ENCODE data around the gene SLC26A1.
"Not testable (repeated sequence)": the region's sequence is repeated elsewhere in the genome, so short reads cannot be mapped to it uniquely, and the experiment has no call there.

The SLC26A1 gene

DNA sequence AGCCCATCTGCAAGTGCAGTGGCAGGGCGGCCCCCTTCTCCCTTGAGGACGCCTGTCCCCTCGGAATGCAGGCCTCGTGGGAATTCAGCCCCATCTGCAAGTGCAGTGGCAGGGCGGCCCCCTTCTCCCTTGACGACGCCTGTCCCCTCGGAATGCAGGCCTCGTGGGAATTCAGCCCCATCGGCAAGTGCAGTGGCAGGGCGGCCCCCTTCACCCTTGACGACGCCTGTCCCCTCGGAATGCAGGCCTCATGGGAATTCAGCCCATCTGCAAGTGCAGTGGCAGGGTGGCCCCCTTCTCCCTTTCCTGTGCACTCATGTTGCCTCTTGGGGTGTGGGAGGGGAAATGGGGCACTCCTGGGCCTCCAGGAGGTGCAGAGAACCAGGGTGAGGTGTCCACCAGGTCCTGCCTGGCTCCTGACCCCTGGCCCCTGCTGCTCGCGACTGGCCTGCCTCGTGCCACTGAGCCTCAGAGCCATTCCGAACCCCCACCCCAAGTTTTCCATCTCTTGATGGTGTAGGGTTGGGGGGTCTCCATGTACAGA lies 6.8 kb upstream of the SLC26A1 start:
- DNase-seq (ENCODE audit: extremely low read depth, insufficient read length): no peak
- TF ChIP-seq, protein P1, sequence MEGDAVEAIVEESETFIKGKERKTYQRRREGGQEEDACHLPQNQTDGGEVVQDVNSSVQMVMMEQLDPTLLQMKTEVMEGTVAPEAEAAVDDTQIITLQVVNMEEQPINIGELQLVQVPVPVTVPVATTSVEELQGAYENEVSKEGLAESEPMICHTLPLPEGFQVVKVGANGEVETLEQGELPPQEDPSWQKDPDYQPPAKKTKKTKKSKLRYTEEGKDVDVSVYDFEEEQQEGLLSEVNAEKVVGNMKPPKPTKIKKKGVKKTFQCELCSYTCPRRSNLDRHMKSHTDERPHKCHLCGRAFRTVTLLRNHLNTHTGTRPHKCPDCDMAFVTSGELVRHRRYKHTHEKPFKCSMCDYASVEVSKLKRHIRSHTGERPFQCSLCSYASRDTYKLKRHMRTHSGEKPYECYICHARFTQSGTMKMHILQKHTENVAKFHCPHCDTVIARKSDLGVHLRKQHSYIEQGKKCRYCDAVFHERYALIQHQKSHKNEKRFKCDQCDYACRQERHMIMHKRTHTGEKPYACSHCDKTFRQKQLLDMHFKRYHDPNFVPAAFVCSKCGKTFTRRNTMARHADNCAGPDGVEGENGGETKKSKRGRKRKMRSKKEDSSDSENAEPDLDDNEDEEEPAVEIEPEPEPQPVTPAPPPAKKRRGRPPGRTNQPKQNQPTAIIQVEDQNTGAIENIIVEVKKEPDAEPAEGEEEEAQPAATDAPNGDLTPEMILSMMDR (IDR thresholded peaks at IDR 0.05; ENCODE audit: insufficient read depth, low read length, poor library complexity, severe bottlenecking): no peak
- H3K27me3 ChIP-seq (replicated peaks; ENCODE audit: control insufficient read depth, insufficient read depth, low read length): peaks cover 5% of the 10 kb centered on the region
- H3K36me3 ChIP-seq (ENCODE audit: control insufficient read depth, insufficient read depth, low read length): no peaks in the 10 kb centered on the region
- no peak overlapping the region for H3K4me3 ChIP-seq (replicated peaks; ENCODE audit: low read depth, low read length)

DNA sequence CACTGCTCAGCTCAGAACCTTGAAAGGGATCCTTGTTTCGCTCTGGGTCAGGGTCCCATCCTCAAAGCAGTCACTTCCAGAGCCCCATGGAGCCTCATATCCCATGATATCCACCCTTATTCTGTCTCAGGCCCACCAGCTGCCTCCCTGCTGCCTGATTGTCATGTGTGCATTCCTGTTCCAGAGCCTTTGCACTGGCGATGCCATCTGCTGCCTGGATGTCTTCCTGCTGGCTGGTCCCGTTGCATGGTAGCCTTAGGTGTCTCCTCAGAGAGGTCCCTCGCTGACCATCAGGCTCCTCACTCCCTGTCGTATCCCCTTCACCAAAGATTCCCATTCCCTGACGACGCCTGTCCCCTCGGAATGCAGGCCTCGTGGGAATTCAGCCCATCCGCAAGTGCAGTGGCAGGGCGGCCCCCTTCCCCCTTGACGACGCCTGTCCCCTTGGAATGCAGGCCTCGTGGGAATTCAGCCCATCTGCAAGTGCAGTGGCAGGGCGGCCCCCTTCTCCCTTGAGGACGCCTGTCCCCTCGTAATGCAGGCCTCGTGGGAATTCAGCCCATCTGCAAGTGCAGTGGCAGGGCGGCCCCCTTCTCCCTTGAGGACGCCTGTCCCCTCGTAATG lies 6.1 kb upstream of the SLC26A1 start:
- DNase-seq (ENCODE audit: extremely low read depth, insufficient read length); H3K4me3 ChIP-seq (replicated peaks; ENCODE audit: low read depth, low read length); H3K36me3 ChIP-seq (ENCODE audit: control insufficient read depth, insufficient read depth, low read length); H3K27me3 ChIP-seq (replicated peaks; ENCODE audit: control insufficient read depth, insufficient read depth, low read length): not testable (repeated sequence)

DNA sequence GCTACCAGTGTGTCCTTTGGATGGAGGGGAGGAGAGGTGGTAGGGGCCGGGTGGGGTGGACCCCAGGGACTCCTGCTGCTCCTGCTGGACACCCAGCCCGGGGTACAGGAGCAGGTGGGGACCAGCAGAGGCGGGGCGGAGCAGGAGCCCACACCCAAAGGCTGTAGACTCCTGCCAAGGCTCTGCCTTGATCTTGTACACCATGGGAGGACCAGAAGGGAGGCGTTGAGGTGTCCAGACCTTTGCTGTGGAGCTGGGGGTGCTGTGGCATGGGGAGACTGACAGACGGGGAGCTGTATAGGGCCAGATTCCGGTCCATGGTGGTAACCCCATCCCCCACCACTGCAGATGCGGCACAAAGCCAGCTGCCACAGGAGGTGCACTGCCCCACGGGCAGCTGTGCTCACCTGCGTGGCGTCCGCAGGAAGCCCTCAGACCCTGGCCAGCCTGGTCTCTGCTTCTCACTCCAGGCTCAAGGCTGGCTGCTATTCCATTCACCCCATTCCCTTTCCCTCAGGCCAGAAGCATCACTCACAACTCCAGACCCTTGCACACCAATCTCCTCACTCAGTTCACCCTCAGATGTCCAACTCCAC lies 5.0 kb upstream of the SLC26A1 start:
- Histone ChIP-seq H3K4me3 (replicated peaks; ENCODE audit: low read depth, low read length) (no peak overlapping the region), H3K36me3 (ENCODE audit: control insufficient read depth, insufficient read depth, low read length) (no peaks in the 10 kb centered on the region), H3K27me3 (replicated peaks; ENCODE audit: control insufficient read depth, insufficient read depth, low read length) (peaks cover 5% of the 10 kb centered on the region)
- DNase-seq (ENCODE audit: extremely low read depth, insufficient read length): no peak
- TF ChIP-seq, protein P1 (IDR thresholded peaks at IDR 0.05; ENCODE audit: insufficient read depth, low read length, poor library complexity, severe bottlenecking): no peak

DNA sequence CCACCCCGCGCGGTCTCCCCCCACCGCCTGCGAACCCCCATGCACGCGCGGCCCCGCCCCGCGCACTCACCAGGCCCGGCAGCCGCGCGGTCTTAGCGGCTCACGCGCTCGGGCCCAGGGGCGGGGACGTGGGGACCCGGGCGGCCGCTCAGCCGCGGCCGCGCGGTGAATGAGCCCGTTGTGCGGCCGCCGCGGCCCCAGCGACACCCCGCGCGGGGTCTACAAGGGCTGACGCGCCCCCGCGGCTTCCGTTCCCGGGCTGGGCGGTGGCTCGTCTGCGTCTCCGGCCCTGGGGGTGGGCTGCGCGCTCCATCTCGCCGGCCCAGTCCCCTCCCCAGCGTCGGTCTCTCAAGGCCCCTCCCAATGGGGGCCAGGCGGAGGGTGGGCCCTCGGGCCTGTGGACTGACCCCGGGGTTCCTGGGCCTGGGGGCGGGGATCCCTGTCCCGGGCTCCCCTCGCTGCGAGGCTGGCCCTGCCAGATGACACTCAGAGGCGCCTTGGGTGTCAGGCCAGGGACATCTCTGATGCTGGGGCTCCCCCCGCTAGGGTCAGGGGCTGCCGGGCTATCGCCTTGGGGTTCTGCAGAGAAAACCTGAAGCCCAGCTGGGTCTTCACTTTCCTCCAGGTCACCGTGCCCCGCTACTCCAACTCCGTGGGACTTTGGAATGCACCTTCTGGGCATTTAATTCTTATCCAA lies 4.3 kb upstream of the SLC26A1 start:
- Histone ChIP-seq H3K4me3 (replicated peaks; ENCODE audit: low read depth, low read length) (no peak overlapping the region), H3K27me3 (replicated peaks; ENCODE audit: control insufficient read depth, insufficient read depth, low read length) (peaks cover 5% of the 10 kb centered on the region), H3K36me3 (ENCODE audit: control insufficient read depth, insufficient read depth, low read length) (no peaks in the 10 kb centered on the region)
- TF ChIP-seq, protein P1 (IDR thresholded peaks at IDR 0.05; ENCODE audit: insufficient read depth, low read length, poor library complexity, severe bottlenecking): no peak
- no peak for DNase-seq (ENCODE audit: extremely low read depth, insufficient read length)

DNA sequence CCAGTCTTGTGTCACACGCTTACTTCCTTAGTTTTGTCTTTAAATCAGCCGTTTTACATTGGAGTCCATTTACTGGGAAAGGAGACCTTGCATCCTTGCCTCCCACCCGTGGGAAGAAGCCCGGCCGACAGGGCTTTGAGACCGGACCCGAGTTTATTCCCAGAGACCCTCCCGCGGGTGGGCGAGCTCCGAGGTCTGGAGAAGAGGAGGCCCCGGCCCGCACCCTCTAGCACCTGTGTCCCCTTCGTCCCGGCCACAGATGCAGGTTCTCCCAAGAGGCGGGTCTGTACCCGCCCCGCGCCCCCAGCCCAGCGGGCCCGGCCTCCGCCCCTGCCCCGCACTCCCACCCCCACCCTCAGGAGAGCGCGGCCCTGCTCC lies 3.8 kb upstream of the SLC26A1 start:
- TF ChIP-seq, protein P1 (IDR thresholded peaks at IDR 0.05; ENCODE audit: insufficient read depth, low read length, poor library complexity, severe bottlenecking): no peak
- peaks cover 5% of the 10 kb centered on the region for H3K27me3 ChIP-seq (replicated peaks; ENCODE audit: control insufficient read depth, insufficient read depth, low read length)

More for the DNA sequence above, 3.8 kb upstream of the SLC26A1 start:
- Histone ChIP-seq H3K4me3 (replicated peaks; ENCODE audit: low read depth, low read length) (no peak overlapping the region), H3K36me3 (ENCODE audit: control insufficient read depth, insufficient read depth, low read length) (no peaks in the 10 kb centered on the region; the same call in 1 of the 2 replicates)
- DNase-seq (ENCODE audit: extremely low read depth, insufficient read length): no peak

Measured in GM06990 (cell line).